GM18873 (cell line): Measurements from ENCODE around the gene COL19A1.

ENCODE experiments used
- ATAC-seq: cut with Tn5 transposase; IDR thresholded peaks from one replicate; pipeline ENCODE4 v1.9.1; 2021; ENCODE audit warnings: mild to moderate bottlenecking, moderate library complexity, moderate number of reproducible peaks; ENCODE audit not compliant: unreplicated experiment, low FRiP score

Gene COL19A1

DNA sequence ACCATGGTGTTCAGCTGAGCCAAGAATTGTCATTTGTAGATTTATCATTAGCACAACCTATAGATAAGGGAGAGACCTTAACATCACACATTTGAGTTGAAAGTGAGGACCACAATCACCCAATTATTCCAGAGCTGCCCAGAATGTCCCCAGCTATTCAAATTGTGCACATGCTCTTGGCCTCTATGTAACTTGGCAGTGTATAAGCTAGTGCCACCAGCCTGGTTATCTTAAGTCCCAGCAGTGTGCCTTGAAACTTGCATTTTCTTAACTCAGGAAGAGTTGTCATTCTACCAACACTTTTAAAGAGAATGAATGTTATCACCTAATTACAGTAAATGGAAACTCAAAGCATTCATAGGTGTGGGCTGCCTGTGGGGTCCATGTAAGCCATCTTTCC lies 245.4 kb downstream of the COL19A1 start:
- no peak for ATAC-seq

DNA sequence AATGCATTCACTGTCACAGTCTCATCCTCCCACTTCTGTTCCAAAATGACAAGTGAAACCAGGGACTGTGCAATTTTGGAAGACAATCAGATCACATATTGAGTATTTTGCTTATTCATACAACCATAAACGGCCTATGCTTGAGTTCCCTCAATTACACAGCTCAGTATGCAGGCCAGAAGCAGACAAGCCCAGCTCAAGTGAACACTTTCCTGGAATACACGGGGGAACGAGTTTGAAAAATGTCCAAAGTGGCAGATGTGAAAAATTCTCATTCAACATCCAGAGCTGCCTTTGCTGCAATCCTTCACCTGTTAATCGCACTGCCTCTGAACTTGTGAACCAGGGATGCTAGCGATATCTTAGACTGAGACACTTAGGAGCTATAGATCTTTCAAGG lies 246.4 kb downstream of the COL19A1 start:
- ATAC-seq = no peak

DNA sequence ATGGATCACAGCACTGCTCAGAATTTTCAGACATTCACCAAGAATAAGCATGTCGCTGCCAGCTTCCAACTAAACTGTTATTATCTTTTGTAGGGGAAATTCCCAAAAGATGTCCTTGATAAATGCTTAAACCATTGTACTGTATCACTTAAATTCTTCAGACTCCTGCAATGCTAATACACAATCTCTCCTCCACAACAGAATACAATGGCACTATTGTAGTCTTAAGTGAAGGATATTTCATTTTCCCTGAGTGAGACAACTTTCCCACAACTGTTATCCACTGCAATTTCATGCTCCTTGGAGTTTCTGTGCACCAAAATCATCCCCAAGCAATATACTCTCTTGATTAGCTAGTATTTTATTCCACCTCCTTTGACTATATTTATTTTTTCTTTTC lies 246.8 kb downstream of the COL19A1 start:
- ATAC-seq = no peak

DNA sequence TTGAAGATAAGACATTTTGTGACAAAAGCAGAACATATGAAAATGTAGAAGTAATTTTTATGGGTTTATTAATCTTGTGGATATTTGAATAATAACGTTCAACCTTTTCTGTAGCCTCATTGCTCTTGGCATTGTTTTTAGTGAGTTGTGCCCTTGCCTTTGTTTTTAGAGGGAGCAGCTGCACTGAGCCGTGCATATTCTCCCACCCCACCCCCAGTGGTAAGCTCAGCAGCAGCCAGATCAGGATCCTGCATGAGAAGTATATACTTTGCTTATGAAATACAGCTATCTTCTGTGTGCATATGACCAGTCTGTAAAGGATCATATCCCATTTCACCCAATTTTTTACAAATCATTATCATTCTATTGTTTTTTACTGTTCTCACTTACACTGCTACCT lies 252.3 kb downstream of the COL19A1 start:
- ATAC-seq = no peak

DNA sequence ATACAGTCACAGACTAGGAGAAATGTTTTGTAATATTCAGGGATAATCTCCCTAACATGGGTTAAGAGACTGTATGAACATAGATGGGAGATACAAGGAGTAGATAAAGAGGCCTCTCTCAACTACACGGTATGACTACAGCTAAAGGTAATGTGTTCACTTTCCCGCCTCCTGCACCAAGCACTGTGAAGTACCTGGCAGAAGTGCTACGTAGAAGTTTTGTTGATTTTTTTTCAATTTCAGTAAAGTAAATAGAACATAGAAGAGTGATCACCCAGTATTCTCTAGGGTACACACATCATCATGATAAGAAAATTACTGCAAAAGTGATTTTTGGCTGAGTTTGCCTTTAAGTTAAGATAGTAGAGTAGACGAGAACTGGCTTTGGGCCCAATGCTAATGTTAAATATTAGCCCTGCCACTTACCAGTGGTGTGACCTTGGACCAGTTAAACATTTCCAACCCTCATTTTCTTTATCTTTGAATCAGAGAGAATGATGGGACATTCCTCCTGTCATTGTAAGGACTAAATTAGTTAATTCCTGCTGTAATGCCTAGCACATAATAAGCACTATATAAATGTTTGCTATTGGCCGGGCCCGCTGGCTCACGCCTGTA lies 253.0 kb downstream of the COL19A1 start:
- ATAC-seq = no peak

DNA sequence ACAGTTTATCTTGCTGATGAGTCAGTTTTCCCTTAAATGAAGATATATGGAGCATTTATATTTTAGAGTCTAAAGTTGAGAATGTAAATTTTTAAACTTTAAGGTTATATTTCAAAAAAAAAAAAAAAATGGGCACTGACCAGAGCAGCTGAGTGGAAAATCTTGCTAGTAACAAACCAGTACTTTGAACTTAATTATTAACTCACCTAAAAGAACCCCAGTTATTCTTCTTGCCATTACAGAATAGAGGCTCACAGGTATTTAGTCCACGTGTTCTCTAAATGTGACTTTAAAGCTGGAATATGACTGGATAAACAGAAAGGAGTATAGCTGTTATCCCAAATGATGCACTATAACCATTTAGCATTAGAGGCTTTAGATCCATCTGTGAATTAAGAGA lies 258.1 kb downstream of the COL19A1 start:
- ATAC-seq = no peak

DNA sequence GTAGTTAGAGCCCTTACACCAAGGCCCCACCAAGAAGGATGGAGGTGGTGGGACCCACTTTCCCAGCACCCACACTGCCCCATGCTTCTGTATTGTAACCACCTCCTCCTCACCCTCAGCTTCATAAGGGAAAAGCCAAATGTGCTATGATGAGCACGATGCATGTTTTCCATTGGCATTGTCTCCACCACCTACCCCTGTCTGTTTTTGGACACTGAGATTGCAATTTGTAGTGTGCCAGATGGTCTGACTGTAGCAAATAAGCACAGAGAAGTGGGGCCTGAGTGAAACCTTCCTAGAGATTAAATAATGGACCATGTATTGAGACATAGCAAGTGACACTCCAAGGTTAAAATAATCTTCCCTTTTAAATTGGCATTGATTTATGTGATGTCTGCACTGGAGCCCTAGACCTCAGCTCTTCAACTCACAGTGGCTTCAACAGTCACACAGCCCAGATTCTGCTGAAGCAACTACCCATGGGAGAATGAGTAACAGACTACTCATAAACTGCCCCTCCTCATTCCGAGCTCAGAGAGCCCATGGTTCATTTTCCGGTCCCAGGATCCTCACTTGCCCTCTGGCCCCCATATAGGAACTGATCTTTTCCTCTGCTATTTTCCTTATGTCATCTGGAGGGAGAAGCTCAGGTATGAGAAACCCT lies 258.7 kb downstream of the COL19A1 start:
- ATAC-seq = no peak

DNA sequence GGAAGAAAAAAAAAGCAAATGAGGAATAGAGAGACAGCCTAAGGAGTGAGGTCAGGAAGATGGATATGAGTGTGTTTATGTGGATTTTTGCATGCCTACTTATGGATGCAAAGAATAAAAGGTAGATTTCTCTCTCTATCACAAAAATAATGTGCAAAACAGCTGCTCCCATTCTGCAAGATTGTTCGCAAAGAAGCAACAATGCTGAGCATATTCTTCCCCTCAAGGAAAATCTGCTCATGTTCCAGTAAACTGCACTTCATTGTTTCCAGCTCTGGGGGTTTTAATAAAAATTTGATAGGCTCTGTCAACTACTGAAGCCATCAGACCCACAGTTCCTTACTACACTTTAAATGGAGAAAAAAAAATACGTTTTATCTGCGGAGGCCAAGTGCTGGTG lies 259.2 kb downstream of the COL19A1 start:
- ATAC-seq = no peak

DNA sequence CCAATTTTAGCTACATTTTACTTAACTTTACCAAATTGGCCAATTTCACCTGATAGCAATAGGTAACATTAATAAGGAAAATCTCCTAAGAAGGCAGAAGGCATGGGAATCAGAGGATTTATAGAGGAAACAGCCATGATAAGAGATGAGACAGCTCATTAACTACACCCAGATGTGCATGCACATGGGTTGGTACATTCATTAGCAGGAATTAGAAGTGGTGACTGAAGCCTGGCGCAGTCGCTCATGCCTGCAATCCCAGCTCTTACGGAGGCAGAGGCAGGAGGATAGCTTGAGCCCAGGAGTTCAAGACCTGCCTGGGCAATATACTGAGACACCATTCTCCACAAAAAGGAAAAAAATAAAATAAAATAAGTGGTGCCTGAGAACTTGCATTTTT lies 263.0 kb downstream of the COL19A1 start:
- no peak for ATAC-seq

DNA sequence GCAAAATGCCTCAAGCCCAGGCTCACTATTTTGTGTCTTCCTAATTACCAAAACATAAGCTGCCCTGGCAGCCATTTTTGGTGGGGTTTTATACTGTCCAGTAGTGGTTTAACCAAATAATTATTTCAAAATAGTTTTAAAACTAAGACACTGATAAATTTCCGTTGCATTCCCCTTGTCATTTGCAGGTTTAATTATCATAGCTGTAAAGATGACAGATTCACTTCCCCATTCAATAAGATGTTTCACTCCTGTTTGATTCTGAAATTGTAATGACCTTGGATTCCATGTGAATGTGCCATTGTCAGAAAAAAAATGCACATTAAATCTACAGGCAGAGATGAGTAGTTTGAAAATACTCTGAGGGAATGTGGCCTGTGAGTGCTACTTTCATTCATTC lies 264.5 kb downstream of the COL19A1 start:
- no peak for ATAC-seq

DNA sequence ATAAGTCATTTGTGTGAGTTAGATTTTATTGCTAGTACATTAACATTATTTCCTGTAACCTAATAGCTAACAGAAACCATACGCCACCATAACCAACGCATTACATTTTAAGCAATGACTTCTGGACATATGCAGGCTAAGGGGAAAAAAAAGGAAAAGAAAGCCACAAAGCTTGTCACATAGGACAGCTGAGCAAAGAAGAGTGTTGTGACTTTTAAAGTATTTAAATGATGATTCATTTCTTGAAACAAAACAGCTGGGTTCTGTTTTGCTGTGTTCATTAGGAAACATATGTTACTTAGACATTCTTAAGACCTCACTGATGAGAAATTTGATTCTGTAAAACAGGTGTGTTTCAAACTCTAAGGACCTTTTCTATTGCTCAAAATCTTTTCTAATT lies 265.2 kb downstream of the COL19A1 start:
- peak; percentile 98 for ATAC-seq

DNA sequence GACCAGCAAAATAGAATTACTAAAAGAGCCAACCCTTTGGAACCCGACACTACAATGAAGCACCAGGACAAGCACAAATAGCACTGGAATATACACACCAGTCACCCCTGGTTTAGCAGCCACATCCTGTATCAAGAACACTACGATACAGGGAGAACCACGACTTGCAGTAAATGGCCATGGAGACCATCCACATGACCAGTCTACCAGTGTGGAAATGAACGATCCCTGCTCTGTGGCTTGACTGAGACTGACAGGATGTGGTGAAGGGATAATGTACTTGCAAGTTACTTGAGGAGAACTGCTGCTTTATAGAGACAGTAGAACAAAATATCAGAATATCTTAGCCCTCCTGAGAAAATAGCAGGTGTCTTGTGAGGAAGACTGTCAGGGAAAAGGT lies 266.9 kb downstream of the COL19A1 start:
- ATAC-seq = no peak

DNA sequence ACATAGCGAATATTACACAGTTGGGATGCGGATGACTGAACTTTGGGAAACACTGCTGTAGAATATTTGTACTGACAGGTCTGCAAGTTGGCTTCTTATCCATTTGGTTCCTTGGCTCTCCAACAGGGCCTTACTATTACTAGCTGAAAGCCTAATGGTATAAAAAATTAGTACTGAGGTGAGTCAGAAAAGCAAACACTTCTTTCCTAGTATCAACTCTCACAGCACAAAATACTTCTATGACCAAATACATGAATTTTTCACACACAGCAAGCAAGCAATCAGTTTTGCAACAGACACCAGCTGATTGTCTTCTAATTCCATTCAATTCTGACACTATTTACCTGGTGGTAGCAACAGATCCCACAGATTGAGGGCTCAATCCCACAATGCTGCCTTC lies 268.2 kb downstream of the COL19A1 start:
- ATAC-seq = no peak

DNA sequence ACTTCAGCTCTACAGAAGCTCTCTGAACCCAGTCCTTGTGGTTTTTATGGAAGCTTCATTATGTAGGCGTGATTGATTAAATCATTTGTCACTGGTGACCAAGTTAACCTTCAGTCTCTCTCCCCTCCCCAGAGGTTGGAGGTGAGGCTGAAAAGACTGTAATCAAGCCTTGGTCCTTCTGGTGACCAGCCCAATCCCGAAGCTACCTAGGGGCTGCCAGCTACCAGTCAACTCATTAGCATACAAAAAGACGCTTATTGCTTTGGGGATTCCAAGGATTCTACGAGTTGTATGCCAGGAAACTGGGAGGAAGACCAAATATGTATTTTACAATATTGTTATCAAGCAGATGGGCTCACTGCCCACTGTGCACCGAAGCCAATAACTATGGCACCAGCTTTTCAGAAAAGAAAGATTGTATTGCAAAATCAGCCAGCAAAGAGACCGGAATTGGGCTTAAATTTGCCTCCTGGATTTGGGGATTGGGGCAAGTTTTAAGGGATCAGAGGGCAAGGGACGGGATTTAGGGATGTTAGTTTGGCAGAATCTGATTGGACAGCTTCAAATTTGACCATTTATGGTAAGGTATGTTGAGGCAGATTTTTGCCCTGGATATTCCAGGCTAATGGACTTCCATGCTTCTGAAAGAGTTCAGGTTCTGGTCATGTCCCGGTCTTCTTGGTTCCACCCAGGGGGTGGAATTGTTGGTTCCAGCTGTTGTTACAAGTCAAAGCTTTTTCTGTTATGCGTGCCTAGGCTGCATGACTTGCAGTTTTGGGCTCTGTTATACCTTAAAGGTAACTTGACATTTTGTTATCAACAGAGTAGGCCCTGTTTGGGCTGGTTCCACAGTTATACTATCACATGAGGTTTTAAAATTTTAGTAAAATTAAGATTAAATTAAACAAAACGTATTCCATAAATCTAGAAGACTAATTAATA lies 269.1 kb downstream of the COL19A1 start:
- ATAC-seq = no peak

DNA sequence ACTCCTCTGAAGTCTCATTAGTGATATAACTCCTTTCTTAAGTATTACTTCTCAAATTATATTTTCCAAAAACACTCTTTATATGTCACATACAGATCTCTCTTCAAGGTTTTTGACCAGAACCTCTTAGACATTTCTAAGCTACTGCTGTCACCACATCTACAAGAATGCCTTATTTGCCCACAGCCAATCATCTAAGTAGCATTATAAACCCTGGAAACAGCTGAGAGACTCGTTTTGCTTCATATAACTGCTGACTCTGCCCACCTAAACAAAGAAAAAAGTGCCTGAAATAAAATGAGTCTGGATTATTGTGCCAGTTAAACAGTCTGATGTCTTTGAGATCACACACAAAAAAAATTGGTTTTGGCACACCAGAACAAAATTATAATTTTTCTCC lies 270.6 kb downstream of the COL19A1 start:
- no peak for ATAC-seq

DNA sequence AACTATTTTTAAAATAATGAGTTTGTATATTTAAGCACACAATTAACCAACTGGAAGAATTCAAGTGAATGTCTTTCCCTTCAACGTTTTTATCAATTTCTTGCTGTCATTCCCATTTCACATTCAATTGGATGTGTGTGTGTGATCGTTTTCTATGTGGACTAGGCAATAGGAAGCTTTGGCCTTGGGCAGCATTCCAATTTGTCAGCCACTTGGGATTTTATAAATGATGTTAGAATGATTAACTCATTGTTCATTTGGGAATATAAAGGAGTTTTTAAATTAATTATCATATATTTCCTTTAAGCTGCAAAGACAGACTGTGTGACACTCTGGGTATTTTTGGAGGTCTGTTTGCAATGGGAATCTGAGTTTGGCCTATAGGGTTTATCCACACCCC lies 274.1 kb downstream of the COL19A1 start:
- ATAC-seq = no peak

DNA sequence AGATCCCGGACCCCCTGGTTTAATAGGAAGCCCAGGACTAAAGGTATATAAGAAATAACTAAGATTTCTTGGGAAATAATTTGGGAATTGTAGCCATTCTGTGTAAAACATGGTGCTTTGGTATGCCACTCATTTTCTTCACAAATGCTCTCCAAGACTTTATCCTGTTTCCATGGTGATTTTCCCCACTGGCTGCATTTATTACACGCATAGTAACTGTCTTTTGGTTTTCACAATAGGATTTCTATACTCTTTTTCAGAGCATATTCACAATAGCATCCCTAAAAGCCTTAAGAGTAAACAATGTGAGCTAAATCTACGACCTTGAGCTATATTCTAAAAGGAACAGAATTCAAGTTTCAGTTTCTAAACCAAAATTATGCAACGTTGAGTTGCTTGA lies 275.7 kb downstream of the COL19A1 start:
- ATAC-seq = no peak

DNA sequence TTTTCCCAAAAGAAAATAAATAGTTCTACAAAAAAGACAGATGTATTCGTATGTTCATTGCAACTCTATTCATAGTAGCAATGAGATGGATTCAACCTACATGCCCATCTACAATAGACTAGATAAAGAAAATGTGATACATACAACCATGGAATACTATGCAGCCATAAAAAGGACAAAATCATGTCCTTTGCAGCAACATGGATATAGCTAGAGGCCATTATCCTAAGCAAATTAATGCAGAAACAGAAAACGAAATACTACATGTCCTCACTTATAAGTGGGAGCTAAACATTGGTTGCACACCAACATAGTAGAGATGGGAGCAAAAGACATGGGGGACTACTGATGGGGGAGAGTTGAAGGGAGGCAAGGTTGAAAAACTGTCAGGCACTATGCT lies 278.8 kb downstream of the COL19A1 start:
- no peak for ATAC-seq

DNA sequence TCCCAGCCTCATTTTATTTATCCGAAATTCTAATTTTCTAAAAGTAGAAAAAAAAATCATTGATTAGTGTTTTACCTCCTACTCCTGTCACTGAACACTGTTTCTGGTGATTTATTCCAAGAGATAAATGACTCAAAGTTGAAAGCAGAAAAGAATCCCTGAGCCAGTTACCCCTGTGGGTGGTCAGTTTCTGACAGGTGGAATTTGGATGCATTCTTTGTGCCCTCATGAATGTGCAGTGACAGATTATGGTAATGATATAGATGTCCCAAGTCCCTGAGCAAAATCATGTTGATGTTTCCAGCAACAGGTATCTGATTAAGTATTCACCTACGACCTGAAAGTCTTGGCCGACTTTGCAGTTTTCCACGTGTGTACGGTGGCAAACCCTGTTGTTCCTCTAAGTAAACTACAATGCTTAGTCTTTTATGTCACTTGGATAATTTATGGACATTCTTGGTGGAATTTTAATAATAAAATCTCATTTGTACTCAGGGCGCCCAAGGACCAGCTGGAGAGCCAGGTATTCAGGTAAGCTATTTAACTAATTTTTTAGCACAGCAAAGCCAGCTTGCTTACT lies 282.9 kb downstream of the COL19A1 start:
- ATAC-seq = no peak

DNA sequence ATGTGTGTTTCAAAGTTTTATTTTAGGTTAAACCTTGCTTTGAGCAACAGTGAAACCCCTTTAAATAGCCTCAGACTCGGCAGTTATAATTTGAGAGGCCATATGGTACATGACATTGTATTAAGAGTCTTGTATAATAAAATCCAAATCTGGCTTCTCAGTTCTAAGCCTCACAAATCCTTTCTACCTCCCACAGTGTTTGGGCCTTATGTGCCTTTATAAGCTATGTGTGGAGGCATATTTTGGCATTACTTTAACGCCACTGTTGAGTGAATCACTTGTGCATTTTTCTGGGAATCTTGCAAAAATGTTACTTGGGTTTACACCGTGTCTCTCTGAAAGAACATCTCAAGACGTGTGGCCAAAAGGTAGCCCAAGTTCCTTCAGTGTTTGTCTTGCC lies 284.2 kb downstream of the COL19A1 start:
- no peak for ATAC-seq

DNA sequence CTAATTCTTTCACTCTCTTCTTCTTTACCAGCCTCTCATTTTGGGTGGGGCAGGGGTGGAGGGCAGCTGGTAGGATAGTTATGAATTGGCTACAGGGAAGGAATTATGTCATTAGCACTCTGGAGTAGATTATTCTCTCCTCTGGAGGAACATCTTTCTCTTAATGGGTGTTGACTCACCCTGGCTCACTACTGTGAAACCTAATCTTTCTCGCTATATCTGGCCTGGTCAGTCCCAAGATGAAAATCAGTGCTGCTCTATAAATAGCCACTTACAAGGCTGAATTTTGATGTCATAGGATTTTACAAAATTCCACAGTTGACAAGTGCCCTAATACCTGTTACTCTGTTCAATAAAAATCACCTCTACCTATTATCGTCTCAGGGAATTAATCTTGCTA lies 285.3 kb downstream of the COL19A1 start:
- ATAC-seq = no peak
